Measurements from ENCODE around the gene LHFPL6.

DNA sequence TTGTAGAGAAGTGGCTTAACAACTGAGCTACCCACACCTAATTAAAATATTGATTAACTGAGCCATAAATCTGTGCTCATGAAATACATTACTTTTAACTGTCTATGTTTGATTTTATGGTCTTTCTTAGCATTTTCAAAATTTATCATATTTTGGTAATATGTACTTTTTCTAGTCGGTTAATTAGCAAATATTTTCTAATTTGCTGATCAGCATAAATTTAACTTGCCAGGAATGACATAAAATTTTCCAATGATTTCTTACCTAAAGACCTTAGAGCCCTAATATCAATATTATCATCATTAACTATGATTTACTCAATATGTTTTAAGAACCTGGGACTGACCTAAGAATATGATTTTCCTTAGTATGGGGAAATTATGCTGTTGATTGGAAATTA, 32.6 kb upstream of the LHFPL6 start:
- no peak for TF ChIP-seq POLR2AphosphoS5 (IDR thresholded peaks at IDR 0.05; ENCODE audit: low read depth, low read length)
- no peak for TF ChIP-seq SIN3A (IDR thresholded peaks at IDR 0.05; ENCODE audit: borderline replicate concordance, insufficient read depth, low read length)
- no peak for TF ChIP-seq TAF1 (IDR thresholded peaks at IDR 0.05; ENCODE audit: borderline replicate concordance, insufficient read depth, low read length)
